ENCODE measurements around the gene RPS6KA1.

DNA sequence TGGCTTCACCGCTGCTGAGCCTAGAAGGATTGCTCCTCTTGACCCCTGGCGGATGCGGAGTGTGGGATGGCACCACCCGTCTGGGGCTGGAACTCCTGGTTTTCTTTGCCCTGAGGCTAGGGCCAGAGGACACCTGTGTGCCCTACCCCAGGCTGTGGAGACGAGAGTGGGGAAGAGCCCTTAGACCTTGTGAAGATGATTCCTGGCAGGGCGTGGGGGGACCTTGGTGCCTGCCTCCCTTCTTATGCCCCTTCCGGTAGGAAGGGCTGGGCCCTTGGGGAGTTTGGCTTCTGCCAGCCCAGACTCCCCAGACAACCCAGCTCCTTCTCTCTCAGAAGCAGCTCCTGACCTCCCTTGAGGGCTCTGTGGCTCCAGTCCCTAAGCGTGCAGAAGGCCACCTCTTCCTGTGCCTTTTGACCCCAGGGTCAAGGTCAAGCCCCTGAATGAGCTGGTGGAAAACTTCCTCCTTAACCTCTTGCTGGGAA lies 891 bp downstream of the RPS6KA1 start:
- TF ChIP-seq CTCF (IDR thresholded peaks at IDR 0.05): peak in 1 of 5 experiments; percentile 35
- no peak for TF ChIP-seq POLR2AphosphoS5 (IDR thresholded peaks at IDR 0.05)
